BJ (cell line): ENCODE measurements around the gene SLC7A10. TPM values are rescaled to one million over a fixed set of nuclear protein-coding genes. Genes with fewer than 3 reads are reported as not detected.

ENCODE experiments used
- CTCF ChIA-PET: fragments of 350-600 bp; formaldehyde crosslinking; extraction: SDS; loops from one replicate; lab custom pipeline; 2021; ENCODE audit warnings: antibody characterized with exemption, inconsistent platforms; lab: Yijun Ruan, JAX
- POLR2A ChIA-PET: fragments of 300-600 bp; sonication (Branson Sonifier 250); formaldehyde crosslinking; extraction: SDS; loops from one replicate; lab custom pipeline; 2021; ENCODE audit warnings: antibody characterized with exemption; lab: Charles Lee
- DNase-seq: peaks from one replicate; pipeline ENCODE4 v3.0.0-alpha.2; 2011; ENCODE audit warnings: low read depth
- H3K27me3 ChIP-seq: 2 replicates; pipeline ENCODE4 v1.6.0; 2011; ENCODE audit warnings: low read length; ENCODE audit not compliant: control insufficient read depth, insufficient read depth
- H3K36me3 ChIP-seq: 2 replicates; pipeline ENCODE4 v1.5.1; 2011; ENCODE audit warnings: low read length; ENCODE audit not compliant: control insufficient read depth, insufficient read depth
- H3K4me3 ChIP-seq: 2 replicates; pipeline ENCODE4 v1.5.1; 2011; ENCODE audit warnings: low read depth, mild to moderate bottlenecking, control low read depth, low read length
- CTCF ChIP-seq: IDR thresholded peaks from 2 replicates; pipeline ENCODE4 v1.5.1; 2011; ENCODE audit warnings: low read depth, mild to moderate bottlenecking, control low read depth, inconsistent platforms, low read length, moderate library complexity; ENCODE audit not compliant: insufficient read depth
- polyA plus RNA-seq: library from polyadenylated mRNA; depleted of rRNA; stranded (reverse); fragments of >200 nt; gene quantifications from 2 replicates; pipeline ENCODE4 v1.2.3, GENCODE V29; 2011; rRNA removed

SLC7A10 gene
- polyA plus RNA-seq, 1 experiment, result not detected

DNA sequence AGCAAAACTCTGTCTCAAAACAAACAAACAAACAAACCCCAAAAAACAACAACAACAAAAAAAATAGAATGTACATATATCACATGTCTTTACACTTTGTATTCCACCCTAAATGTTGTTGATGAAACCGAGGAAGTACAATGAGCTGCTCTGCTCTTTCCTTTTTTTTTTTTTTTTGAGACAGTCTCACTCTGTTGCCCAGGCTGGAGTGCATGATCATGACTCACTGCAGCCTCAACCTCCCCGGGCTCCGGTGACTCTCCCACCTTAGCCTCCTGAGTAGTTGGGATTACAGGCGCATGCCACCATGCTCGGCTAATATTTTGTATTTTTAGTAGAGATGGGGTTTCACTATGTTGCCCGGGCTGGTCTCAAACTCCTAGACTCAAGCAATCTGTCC lies 62.2 kb downstream of the SLC7A10 start:
- DNase-seq, result no peak
- ChIA-PET CTCF (interaction anchor here (0.7 to 1.2 kb wide), 2 partner anchors 15 to 21 kb away, joined by 3 to 6 read pairs; no protein-coding TSS in a partner anchor), POLR2A (no interaction called here)
- TF ChIP-seq CTCF, result no peak
- Histone ChIP-seq H3K4me3 (no peak overlapping the region), H3K27me3 (no peaks in the 10 kb centered on the region), H3K36me3 (no peaks in the 10 kb centered on the region)

DNA sequence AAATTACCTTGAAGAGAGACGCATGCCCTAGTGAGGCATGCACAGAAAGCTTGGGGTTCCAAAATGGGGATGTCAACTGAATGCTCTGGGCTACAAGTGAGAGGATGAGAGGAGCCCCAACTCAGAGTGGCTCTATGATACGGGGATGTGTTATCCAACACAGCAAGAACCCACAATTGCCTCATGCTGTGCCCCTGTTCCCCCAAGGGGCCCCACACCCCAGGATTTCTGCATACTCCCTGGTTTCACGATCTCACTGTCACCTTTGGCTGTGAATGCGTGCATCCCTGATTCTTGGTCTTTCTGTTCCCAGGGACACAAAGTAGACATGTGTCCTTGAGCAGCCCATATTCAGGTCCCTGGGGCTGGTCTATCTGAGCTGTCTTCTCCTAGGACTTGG lies 64.4 kb downstream of the SLC7A10 start:
- ChIA-PET POLR2A (no interaction called here), CTCF (interaction anchor here (1.3 kb wide), 1 partner anchor 17 kb away, joined by 7 read pairs; no protein-coding TSS in a partner anchor)
- no peaks in the 10 kb centered on the region for H3K36me3 ChIP-seq
- no peak for TF ChIP-seq CTCF
- no peak for DNase-seq
- no peaks in the 10 kb centered on the region for H3K27me3 ChIP-seq
- H3K4me3 ChIP-seq, result no peak overlapping the region

GRCh38 chr19:33159893-33160292 lies 65.8 kb downstream of the SLC7A10 start:
- POLR2A ChIA-PET, result no interaction called here

GRCh38 chr19:33159149-33159548 lies 66.5 kb downstream of the SLC7A10 start:
- H3K27me3 ChIP-seq, result no peaks in the 10 kb centered on the region
- DNase-seq, result no peak
- TF ChIP-seq CTCF, result no peak
- H3K36me3 ChIP-seq, result no peaks in the 10 kb centered on the region
- H3K4me3 ChIP-seq, result no peak overlapping the region
- CTCF ChIA-PET, result interaction anchor here (0.6 to 1.7 kb wide), 3 partner anchors 25 to 1508 kb away, joined by 3 to 5 read pairs (median 3); no protein-coding TSS in a partner anchor
- POLR2A ChIA-PET, result no interaction called here

More at GRCh38 chr19:33159893-33160292, 65.8 kb downstream of the SLC7A10 start:
- no peak for DNase-seq
- Histone ChIP-seq H3K27me3 (no peaks in the 10 kb centered on the region), H3K36me3 (no peaks in the 10 kb centered on the region), H3K4me3 (no peak overlapping the region)
- TF ChIP-seq CTCF, result no peak
- CTCF ChIA-PET, result interaction anchor here (1.1 to 1.7 kb wide), 3 partner anchors 15 to 26 kb away, joined by 3 to 7 read pairs (median 5); no protein-coding TSS in a partner anchor

Other genes with a start within 250 kb of the SLC7A10 start
- gene RHPN2, start 161.0 kb downstream of the SLC7A10 start, polyA plus RNA-seq, result 7.8 and 9.9 TPM in 2 replicates
- gene GPATCH1, start 144.7 kb downstream of the SLC7A10 start, polyA plus RNA-seq, result 7.2 and 8.7 TPM in 2 replicates
- gene WDR88, start 93.7 kb downstream of the SLC7A10 start, polyA plus RNA-seq, result not detected in 2 replicates
- 11.5 and 16.1 TPM in 2 replicates for gene LRP3, start 31.5 kb downstream of the SLC7A10 start, polyA plus RNA-seq
- gene CEBPA, start 76.7 kb upstream of the SLC7A10 start, polyA plus RNA-seq, result 0.28 and 0.50 TPM in 2 replicates
- 16.0 and 29.4 TPM in 2 replicates for gene CEBPG, start 147.9 kb upstream of the SLC7A10 start, polyA plus RNA-seq